CD4-positive, alpha-beta T cell treated with Interleukin-10 for 1 hour (primary cell): ENCODE measurements around the gene CEP152.

Experiments used
- DNase-seq: peaks from one replicate; pipeline ENCODE4 v3.0.0-alpha.2; 2020

Gene CEP152

DNA sequence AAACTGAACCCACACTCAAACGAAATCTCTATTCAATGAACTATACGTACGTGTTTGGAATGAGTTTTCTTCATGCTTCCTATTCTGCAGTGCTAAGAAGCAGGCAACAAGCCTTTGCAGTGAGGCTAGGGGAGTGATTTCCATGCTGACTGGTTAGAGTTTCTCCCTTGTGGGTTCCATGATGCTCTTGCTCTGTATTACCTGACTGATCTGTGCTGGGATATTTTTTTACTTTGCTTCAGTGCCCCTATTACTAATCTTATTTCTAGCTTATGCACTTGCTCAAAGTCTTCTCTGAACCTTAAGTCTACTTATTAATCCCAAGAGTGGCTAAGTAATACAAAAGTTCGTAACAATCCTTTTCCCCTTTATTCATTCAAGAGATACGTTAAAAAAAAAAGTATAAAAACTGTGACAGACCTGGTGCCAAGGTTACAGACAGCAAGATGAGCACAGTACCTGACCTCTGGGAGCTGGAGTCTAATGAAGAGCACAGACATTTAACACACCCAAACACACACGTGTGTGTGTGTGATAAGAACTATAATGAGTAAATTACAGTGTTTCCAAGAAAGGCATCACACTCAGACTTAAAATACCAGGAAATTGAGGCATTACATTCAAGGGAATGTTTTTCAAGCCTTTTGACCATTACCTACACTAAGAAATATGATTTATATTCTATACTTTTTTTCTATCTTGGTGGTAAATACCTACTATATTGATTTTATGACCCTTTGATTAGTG, 114.9 kb downstream of the CEP152 start:
- no peak for DNase-seq

- DNase-seq = no peak
Measured at GRCh38 chr15:48695088-48695826, 115.6 kb downstream of the CEP152 start.

- no peak for DNase-seq
Measured at GRCh38 chr15:48693484-48693883, 117.4 kb downstream of the CEP152 start.

GRCh38 chr15:48688493-48688892, 122.4 kb downstream of the CEP152 start:
- no peak for DNase-seq
